HG03097 (cell line): ENCODE data around the gene SLC46A1.
A peak's percentile ranks its signal among the peaks of the same experiment; 100 is the strongest.

ENCODE experiments used
- ATAC-seq: cut with Tn5 transposase; IDR thresholded peaks from one replicate; pipeline ENCODE4 v1.9.1; 2021; ENCODE audit not compliant: unreplicated experiment, low FRiP score

SLC46A1 gene

DNA sequence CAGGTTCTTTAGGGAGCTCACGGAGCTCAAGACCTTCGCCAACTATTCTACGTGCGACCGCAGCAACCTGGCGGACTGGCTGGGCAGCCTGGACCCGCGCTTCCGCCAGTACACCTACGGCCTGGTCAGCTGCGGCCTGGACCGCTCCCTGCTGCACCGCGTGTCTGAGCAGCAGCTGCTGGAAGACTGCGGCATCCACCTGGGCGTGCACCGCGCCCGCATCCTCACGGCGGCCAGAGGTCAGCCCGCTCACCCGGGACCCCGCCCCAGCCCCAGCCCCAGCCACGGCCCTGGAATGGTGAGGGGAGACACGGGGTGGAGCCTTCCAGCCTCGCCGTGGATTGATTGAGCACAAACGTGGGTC, 21.0 kb downstream of the SLC46A1 start:
- ATAC-seq: no peak

DNA sequence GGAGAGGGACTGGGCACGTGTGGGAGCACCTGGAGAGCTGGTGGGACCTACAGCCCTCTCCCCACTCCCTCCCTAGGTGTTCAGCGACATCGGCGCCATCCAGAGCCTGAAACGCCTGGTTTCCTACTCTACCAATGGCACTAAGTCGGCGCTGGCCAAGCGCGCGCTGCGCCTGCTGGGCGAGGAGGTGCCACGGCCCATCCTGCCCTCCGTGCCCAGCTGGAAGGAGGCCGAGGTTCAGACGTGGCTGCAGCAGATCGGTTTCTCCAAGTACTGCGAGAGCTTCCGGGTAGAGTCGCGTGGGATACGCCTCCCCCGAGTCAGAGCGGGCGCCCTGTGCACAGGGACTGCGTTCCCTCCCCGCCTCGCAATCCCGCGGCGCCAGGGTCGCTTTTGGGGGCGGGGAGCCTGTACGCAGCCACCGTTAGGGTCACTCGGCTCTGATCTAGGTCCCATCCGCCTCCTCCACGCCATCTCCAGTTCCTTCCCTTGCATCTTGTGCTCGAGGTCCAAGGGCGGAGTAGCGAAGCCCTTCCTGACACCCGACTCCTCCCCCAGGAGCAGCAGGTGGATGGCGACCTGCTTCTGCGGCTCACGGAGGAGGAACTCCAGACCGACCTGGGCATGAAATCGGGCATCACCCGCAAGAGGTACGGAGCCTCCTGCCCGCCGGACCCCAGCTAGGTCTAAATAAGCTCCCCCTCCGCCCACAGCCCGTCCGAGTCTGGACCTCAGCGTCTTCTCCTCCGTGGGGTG, 21.6 kb downstream of the SLC46A1 start:
- peak; percentile 63 for ATAC-seq

DNA sequence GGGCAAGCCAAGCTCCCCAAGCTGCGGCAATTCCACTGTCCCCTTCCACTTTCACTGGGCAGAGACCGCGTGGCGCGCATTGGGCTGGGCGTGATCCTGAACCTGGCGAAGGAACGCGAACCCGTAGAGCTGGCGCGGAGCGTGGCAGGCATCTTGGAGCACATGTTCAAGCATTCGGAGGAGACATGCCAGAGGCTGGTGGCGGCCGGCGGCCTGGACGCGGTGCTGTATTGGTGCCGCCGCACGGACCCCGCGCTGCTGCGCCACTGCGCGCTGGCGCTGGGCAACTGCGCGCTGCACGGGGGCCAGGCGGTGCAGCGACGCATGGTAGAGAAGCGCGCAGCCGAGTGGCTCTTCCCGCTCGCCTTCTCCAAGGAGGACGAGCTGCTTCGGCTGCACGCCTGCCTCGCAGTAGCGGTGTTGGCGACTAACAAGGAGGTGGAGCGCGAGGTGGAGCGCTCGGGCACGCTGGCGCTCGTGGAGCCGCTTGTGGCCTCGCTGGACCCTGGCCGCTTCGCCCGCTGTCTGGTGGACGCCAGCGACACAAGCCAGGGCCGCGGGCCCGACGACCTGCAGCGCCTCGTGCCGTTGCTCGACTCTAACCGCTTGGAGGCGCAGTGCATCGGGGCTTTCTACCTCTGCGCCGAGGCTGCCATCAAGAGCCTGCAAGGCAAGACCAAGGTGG, 24.7 kb downstream of the SLC46A1 start:
- ATAC-seq: no peak

DNA sequence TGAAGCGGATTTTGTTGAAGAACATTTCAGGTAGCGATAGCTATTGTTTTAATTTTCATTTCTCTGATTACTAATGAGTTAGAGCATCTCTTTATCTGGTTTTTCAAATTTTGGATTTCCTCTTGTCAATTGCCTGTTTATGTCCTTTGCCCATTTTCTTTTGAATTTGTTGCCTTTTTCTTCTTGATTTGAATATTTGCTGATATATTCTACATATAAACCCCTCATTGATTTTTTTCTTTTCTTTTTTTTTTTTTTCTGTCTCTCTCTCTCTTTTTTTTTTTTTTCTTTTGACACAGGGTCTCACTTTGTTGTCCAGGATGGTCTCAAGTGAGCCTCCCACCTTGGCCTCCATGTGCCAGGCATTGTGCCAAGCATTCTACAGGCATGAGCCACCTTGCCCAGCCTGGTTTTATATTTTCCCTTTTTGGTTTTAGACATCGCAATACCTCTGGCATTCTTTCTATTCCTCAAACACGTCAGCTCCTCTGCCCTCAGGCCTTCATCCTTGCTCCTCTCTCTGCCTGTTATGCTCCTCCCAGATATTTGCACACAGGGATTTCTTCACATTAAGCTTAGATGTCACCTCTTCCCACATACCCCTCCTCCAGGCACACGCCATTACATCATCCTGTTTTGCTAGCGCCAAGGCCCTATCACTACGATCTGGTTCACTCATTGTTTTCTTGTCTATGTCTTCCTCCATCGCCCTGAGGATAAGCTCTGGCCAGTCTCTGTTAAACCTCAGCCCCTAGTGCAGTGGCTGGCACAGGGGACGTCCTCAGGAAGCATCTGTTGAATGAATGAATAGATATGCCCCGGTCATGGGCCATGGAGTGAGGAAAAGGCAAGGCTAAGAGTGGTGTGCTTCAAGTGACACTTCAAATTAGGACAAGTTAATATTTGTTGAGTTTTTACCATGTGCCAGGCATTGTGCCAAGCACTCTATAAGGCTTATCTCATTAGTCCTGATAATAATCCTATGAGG, 25.9 kb downstream of the SLC46A1 start:
- no peak for ATAC-seq

DNA sequence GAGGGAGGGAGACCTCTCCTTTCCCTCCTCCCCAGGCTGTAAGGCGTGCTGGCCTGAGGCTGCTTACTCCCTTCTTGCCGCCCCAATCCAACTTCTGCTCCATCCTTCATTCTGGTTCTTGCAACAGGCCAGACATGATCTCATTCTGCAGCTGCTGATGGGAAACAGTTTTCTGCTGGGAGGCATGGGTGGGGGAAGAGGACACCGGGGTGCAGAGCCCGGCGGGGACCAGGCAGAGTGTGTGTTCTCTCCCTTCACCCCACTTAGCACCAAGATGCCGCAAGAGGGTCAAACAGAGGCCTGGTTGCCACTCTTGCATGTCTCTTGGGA, 33.1 kb downstream of the SLC46A1 start:
- no peak for ATAC-seq

DNA sequence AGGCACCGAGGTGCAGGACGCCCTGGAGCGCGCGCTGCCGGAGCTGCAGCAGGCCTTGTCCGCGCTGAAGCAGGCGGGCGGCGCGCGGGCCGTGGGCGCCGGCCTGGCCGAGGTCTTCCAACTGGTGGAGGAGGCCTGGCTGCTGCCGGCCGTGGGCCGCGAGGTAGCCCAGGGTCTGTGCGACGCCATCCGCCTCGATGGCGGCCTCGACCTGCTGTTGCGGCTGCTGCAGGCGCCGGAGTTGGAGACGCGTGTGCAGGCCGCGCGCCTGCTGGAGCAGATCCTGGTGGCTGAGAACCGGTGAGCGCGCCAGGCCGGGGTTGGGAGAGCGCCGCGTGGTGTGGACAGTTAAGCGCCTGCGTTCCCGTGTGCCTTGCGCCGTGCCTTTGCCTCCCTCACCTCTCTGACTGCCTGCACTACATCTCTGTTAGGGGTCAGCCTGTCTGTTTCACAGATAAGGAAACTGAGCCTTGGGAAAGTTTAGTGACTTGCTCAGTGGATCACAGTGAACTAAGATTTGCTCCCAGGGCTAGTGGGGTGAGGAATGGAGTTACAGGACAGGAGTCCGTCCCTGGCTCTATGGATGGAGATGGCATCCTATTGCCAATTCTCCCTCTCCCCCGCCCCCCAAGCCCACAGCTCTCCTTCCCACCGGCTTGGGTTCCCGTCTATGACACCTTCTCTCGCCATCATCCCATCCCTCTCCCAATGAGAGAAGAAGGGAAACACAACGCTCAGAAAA, 33.6 kb downstream of the SLC46A1 start:
- peak; percentile 13 for ATAC-seq

DNA sequence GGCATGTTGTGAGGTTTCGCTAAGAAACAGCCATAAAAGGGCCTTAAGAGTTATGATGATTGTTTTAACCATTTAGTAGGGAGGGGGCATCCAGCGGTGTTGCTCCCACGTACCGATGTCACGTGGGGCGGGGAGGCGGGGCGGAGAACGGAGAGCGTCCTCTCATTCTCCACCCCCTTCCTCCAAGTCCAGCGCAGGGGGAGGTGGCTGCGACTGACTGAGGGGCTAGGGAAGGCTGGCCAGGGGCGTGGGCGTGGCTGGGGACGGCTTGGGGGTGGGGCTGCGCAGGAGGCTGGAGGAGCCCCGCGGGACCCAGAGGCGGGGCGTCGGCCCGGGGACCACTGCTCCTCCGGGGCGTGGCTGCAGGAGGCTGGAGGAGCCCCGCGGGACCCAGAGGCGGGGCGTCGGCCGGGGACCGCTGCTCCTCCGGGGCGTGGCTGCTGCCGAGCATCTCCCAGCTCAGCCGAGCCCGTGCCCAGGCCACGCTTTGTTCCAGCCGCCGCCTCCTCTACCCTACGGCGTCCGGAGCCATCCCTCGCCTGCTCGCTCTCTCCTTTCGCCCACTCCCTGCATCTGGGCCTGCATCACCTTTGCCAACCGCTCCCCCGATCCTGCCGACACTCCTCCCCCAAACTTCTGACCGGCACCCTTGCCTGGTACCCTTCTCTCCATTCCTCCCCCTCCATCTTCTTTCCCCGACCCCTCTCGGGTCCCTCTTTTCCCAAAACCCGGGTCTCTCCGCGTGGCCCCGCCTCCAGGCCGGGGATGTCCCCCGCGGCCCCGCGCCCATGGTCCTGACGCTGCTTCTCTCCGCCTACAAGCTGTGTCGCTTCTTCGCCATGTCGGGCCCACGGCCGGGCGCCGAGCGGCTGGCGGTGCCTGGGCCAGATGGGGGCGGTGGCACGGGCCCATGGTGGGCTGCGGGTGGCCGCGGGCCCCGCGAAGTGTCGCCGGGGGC, 34.5 kb downstream of the SLC46A1 start, which contains the start of gene SARM1:
TSS of gene SARM1 (plus strand) at position 450 of the 958 bp plus-strand sequence. CDS start at position 789, 339 bp downstream.
- ATAC-seq: peak; percentile 72

DNA sequence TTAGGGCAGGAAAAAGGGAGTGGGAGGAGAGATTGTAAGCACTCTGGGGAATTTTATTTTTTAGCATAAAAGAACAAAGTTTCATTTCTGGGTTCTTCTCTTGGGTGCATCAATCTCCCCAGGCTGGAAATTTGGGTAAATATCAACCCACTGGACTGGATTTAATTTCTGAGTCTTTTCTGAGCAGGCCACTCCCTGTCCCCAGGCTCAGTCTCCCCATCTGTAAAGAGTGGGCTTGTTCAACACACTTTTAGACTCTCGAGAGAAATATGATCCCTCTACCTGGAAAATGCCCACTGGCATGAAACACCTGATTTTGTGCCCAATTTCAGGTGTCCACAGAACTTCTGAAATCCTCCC, 35.3 kb downstream of the SLC46A1 start:
- ATAC-seq: no peak

DNA sequence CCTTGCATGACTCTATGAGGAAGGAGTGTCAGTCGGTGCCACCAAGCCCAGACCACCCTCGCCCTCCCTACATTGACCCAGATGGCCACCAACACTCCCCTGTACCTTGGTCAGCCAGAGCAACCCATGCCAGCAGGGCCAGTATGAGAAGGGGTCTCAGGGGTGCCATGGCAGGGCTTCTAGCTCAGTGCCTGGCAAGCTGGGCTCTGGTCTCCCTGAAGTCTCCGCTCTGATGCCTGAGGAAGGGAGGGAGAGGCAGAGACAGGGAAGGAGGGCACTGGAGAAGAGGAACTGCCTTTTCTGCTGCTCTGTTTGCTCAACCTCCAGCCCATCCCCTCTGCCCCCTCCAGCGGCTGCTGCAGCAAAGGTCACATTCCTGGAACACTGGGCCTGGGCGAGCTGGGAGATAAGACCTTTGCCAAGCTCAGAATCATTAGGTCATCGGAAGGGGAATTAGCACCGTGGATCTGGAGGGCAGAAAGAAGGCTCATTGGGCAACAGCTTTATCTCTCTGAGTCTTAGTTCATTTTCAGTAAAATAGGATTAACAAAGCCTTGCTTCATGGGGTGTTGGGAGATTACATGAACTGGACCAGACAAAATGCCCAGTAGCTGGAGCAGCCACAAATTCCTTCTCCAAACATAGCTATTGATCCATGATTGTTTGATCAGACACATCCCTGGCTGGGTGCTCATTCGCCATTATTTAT, 35.8 kb downstream of the SLC46A1 start, which contains the start of gene VTN:
TSS of gene VTN (minus strand) at position 273 of the 709 bp plus-strand sequence. CDS start at position 169, 104 bp downstream.
- ATAC-seq: no peak

DNA sequence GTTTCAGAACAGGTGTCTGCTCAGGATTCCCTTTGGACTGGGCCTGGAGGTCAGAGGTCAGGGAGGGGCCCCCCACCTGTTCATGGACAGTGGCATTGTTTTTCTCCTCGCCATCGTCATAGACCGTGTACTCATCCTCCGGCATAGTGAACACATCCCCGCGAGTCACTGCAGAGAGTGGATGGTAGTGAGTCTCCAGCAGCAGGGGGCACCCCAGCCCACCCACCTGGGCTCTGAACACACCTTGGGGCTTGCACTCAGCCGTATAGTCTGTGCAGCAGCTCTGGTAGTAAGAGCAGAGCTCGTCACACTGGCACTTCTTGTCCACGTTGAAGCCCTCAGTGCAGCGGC, 36.4 kb downstream of the SLC46A1 start:
- ATAC-seq: no peak

DNA sequence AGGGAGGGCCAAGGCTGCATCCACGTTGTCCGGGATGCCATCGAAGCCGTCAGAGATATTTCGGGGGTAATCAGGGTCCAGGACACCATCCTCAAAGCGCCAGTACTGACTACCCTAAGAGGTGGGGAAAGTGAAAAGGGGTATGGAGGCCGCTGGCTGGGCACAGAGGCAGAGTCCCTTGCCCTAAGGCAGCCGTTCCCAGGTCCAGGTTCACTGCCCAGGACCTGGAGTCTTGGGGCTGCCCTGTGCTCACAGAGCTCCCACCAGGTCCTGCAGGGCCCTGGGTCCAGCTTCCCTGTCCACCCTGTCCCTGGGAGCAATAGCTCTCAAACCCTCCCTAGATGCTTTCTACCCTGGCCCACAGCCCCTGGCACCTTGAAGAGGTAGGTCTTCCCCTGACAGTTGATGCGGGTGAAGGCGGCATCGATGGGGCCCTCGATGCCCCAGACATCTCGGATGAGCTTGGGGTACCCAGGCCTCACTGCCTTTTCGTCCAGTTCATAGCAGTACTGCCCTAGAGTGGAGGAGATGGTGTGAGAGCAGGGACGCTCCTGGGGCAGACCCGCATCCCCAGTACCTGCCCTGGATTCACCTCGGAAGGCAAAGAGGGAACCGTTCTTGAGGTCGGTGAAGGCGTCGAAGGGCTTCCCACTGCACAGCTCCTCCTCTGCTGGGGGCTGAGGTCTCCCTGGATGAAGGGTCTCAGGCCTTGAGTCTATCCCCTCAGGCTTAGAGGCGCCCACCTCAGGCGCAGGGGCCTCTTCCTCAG, 36.9 kb downstream of the SLC46A1 start:
- no peak for ATAC-seq

DNA sequence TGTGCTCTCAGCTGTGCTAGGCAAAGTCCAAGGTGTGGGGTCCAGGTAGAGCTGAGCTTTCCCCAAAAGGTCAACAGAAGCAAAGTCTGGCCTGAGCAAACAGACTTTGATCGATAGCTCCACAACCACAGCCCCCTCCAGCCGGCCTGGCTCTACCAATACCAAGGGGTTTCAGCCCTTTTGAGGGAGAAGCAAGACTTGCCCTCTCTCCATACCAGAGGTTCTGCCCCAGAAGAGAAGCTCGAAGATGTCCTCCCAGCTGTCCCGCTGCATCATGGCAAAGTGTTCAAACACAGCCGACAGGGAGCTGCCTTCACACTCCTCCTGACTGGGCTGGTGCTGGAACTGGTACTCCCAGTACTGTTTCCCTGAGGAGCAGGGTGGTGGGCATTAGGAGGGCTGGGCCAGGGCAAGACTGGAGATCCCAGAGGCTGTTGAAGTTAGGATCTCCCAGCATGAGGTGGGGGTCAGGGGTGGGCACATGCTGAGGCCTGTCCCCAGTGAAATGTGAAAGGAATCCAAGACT, 37.6 kb downstream of the SLC46A1 start:
- ATAC-seq: no peak

DNA sequence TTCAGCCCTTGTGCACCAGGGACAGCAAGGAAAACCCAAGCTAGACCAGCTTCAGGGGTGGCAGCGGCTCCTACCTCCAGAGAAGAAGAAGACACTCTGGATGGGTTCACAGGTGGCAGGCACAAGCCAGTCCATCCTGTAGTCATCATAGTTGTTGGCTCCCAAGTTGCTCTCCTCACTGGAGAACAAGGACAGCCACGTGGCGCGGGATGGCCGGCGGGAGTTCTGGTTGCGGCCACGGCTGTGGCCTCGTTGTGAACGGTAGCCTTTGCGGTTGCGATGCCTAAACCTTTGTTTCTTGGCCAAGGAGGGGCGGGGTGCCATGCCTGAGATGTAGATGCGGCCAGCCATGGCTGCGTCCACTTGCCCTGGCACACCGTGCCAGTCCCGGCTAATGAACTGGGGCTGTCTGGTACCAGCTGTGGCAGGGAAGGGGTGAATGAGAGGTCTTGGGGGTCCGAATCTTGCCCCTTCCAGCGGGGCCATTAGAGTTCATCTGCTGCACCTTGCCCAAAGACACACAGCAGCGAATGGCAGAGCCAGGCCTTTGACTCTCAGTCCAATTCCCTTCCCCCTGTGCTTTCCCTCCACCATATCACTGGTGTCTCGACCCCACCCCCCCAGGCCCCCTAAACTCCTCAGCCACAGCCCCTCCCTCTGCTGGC, 38.2 kb downstream of the SLC46A1 start:
- no peak for ATAC-seq

DNA sequence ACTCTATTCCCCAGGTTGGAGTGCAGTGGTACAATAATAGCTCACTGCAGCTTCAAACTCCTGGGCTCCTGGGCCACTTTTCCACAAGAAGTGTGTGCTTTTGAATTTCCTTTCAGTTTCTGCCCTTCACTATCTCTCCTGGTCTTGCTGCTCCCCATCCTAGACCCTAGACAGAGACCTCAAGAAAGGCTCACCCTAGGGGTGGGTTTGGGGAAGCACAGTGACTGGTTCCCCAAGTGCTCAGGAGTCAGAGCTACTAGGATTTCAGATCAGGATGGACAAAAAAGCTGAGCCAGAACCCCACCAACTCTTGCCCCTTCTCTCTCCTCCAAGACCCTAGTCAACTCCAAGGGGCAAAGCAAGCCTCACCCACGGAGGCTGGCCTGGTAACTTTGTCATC, 39.4 kb downstream of the SLC46A1 start:
- ATAC-seq: no peak

DNA sequence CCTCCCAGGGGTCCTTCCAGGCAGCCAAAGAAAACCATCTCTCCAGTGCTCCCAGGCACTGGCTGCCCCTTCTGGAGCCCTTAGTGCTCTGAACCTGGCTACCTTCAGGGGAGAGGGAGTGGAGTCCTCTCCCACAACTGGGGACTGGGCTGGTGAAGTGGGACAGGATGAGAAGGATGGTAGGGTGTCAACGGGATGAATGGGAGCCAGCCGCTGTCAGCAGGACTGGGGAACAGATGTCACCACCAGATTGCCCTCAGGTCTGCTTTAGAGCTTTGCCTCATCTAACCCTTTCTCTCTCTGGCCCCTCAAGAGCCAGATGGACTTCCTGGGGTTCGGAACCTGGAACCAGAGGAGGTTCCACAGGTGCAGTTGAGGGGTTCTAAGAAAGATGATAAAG, 40.5 kb downstream of the SLC46A1 start:
- no peak for ATAC-seq

DNA sequence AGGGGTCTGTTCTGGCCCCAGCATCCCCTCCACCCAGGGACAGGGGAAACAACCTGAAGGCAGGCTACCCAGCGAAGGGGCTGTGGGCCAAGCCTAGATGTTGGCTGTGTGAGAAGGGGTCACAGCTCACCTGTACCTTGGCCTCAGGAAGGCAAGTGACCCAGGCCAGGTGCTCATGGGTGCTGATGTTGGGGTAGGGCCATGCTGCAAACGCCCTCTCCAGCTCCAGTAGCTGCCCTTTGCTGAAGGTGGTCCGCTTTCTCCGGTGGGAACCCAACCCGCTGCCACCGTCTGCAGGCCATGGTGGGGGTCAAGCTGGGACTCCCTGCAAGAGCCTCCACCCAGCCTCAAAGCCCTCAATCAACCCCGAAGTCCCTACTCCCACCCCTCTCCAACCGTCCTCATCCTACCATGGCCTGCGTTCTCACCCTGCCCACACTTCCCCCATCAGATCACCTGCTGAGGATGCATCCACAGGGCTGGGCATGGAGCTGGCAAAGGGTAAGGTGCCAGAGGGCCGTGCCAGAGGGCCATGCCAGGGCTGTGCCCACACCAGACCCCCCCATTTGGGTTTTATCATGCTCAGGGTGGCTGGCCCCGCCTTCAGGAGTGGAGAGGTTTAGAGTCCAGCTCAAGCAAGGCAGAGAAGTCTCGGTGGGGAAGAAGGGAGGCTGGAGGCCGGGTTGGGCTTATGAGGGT, 41.2 kb downstream of the SLC46A1 start, which contains the start of gene SEBOX:
TSS of gene SEBOX (minus strand) at position 535 of the 699 bp plus-strand sequence. CDS start at position 487, 48 bp downstream.
- no peak for ATAC-seq
